SK-N-SH (cell line): Measurements from ENCODE around the gene ARR3. TPM values are rescaled to one million over a fixed set of nuclear protein-coding genes. Genes with fewer than 3 reads are reported as not detected.

Source experiments
- MEF2A ChIP-seq: IDR thresholded peaks from 2 replicates; pipeline ENCODE4 v1.4.0; 2012; ENCODE audit warnings: low read depth, borderline replicate concordance
- POLR2AphosphoS5 ChIP-seq: IDR thresholded peaks from 2 replicates; pipeline ENCODE4 v1.6.1; 2012; ENCODE audit warnings: low read depth, low read length
- RFX5 ChIP-seq: IDR thresholded peaks from 2 replicates; pipeline ENCODE4 v1.6.1; 2012; ENCODE audit warnings: mild to moderate bottlenecking, improper control_type of control experiment, low read length
- SIN3A ChIP-seq: IDR thresholded peaks from 2 replicates; pipeline ENCODE4 v1.6.1; 2012; ENCODE audit warnings: low read depth, mild to moderate bottlenecking, low read length, moderate library complexity, borderline replicate concordance
- polyA plus RNA-seq, 3 experiments: library from polyadenylated mRNA; depleted of rRNA; stranded (reverse); fragments of >200 nt; gene quantifications; 2 replicates each; pipeline ENCODE4 v1.2.3, GENCODE V29; 2012
- small RNA-seq, 7 experiments: library from RNA; depleted of rRNA; stranded (forward); fragments of <200 nt; gene quantifications; one replicate each; pipeline ENCODE3, GENCODE V24; 2012

ARR3 gene
- polyA plus RNA-seq, 1 of the 3 experiments (the other 2 are of a cell fraction), result not detected

- TF ChIP-seq POLR2AphosphoS5 (no peak), RFX5 (no peak), SIN3A (no peak), MEF2A (no peak)
These were observed 63.0 kb downstream of the ARR3 start (continued) for GRCh38 chrX:70331161-70331560.

Small RNA genes within 50 kb of the gene (small RNA-seq; reads per million reads assigned to genes)
- gene RNA5SP507, result 0 to 3.4 (median 0) reads per million in 7 experiments

Other genes with a start within 250 kb of the ARR3 start
- gene AWAT2, start 218.4 kb upstream of the ARR3 start, polyA plus RNA-seq (2012; rRNA removed), result 0.13 and 0.15 TPM in 2 replicates
- not detected in 2 replicates for gene OTUD6A, start 205.9 kb upstream of the ARR3 start, polyA plus RNA-seq (2012; rRNA removed)
- gene IGBP1, start 134.9 kb upstream of the ARR3 start, polyA plus RNA-seq (2012; rRNA removed), result 49.4 and 59.9 TPM in 2 replicates
- gene DGAT2L6, start 90.9 kb upstream of the ARR3 start, polyA plus RNA-seq (2012; rRNA removed), result 0.05 TPM in 1 of 2 replicates, not detected in the other
- gene AWAT1, start 33.7 kb upstream of the ARR3 start, polyA plus RNA-seq (2012; rRNA removed), result not detected in 2 replicates
- gene P2RY4, start 8.1 kb upstream of the ARR3 start, polyA plus RNA-seq (2012; rRNA removed), result 0.05 and 0.06 TPM in 2 replicates
- not detected in 2 replicates for gene RAB41, start 13.8 kb downstream of the ARR3 start, polyA plus RNA-seq (2012; rRNA removed)
- gene PDZD11, start 21.6 kb downstream of the ARR3 start, polyA plus RNA-seq (2012; rRNA removed), result 169 and 190 TPM in 2 replicates
- gene KIF4A, start 21.8 kb downstream of the ARR3 start, polyA plus RNA-seq (2012; rRNA removed), result 11.0 and 11.5 TPM in 2 replicates
- 0.06 and 0.08 TPM in 2 replicates for gene GDPD2, start 155.0 kb downstream of the ARR3 start, polyA plus RNA-seq (2012; rRNA removed)
- gene DLG3, start 176.5 kb downstream of the ARR3 start, polyA plus RNA-seq (2012; rRNA removed), result 11.7 TPM in 2 replicates